HepG2 (cell line): ENCODE measurements around the gene ATP6V0D1. TPM values are rescaled to one million over a fixed set of nuclear protein-coding genes. Genes with fewer than 3 reads are reported as not detected.

Source experiments
- ASH2L ChIP-seq: fragments of 300-600, 200-600 bp; sonication (generic); IDR thresholded peaks from 2 replicates; pipeline ENCODE4 v1.7.0; 2017; ENCODE audit warnings: low read depth, mild to moderate bottlenecking, moderate library complexity, mixed read lengths, low read length; ENCODE audit not compliant: insufficient read length
- ATF4 ChIP-seq, 2 experiments: fragments of 450-650 bp in 1 of 2; sonication (generic) in 1 of 2; formaldehyde crosslinking; IDR thresholded peaks; 2 replicates each; pipeline versions ENCODE4 v1.5.0 to v1.8.0; 2020 to 2022; ENCODE audit warnings: mild to moderate bottlenecking in 1 of 2, missing genetic modification reagents in 1 of 2
- EEA1 ChIP-seq: sonication (generic); formaldehyde crosslinking; IDR thresholded peaks from 2 replicates; pipeline ENCODE4 v1.5.1; 2020; ENCODE audit warnings: mild to moderate bottlenecking, missing genetic modification reagents, borderline replicate concordance
- FOXM1 ChIP-seq: sonication (generic); formaldehyde crosslinking; IDR thresholded peaks from 2 replicates; pipeline ENCODE4 v1.5.0; 2020; ENCODE audit warnings: missing genetic modification reagents
- FOXO4 ChIP-seq: sonication (generic); formaldehyde crosslinking; conservative IDR thresholded peaks from 2 replicates; pipeline ENCODE4 v1.8.1; 2023; ENCODE audit warnings: missing genetic modification reagents
- HHEX ChIP-seq: IDR thresholded peaks from 2 replicates; pipeline ENCODE4 v1.6.1; 2016; ENCODE audit warnings: control low read depth
- JUND ChIP-seq: sonication (generic); formaldehyde crosslinking; IDR thresholded peaks from 2 replicates; pipeline ENCODE4 v1.8.0; 2022; ENCODE audit warnings: mild to moderate bottlenecking, missing genetic modification reagents
- KAT8 ChIP-seq: IDR thresholded peaks from 2 replicates; pipeline ENCODE4 v1.6.1; 2016; ENCODE audit warnings: missing genetic modification reagents, missing compliant biosample characterization
- NCOR1 ChIP-seq: fragments of 200-600 bp; sonication (generic); IDR thresholded peaks from 2 replicates; pipeline ENCODE4 v1.7.0; 2017; ENCODE audit warnings: antibody characterized with exemption, low read length, borderline replicate concordance
- PHF5A ChIP-seq: IDR thresholded peaks from one replicate; pipeline ENCODE4 v1.6.1; 2018; ENCODE audit warnings: low read depth, missing genetic modification reagents; ENCODE audit not compliant: unreplicated experiment
- TIGD3 ChIP-seq: sonication (generic); formaldehyde crosslinking; IDR thresholded peaks from 2 replicates; pipeline ENCODE4 v1.5.1; 2020; ENCODE audit warnings: mild to moderate bottlenecking, missing genetic modification reagents, borderline replicate concordance
- ZFP1 ChIP-seq: IDR thresholded peaks from 2 replicates; pipeline ENCODE4 v1.6.1; 2016
- ZNF460 ChIP-seq: sonication (generic); formaldehyde crosslinking; IDR thresholded peaks from 2 replicates; pipeline ENCODE4 v1.5.1; 2020; ENCODE audit warnings: missing genetic modification reagents, mild to moderate bottlenecking, borderline replicate concordance
- ZNF589 ChIP-seq: sonication (generic); formaldehyde crosslinking; conservative IDR thresholded peaks from 2 replicates; pipeline ENCODE4 v1.8.0; 2022; ENCODE audit warnings: mild to moderate bottlenecking, moderate library complexity, missing genetic modification reagents
- ZNF607 ChIP-seq: sonication (generic); formaldehyde crosslinking; IDR thresholded peaks from 2 replicates; pipeline ENCODE4 v1.5.1; 2020; ENCODE audit warnings: missing genetic modification reagents, mild to moderate bottlenecking, borderline replicate concordance
- ZNF687 ChIP-seq: sonication (generic); formaldehyde crosslinking; IDR thresholded peaks from 2 replicates; pipeline ENCODE4 v1.5.1; 2020; ENCODE audit warnings: mild to moderate bottlenecking, missing genetic modification reagents, moderate library complexity
- polyA plus RNA-seq, 8 experiments: library from polyadenylated mRNA; depleted of rRNA in 3 of 8; stranded (reverse) in 7 of 8; unstranded in 1 of 8; fragments of >200 nt; fragmentation: Illumina TruSeq in 4 of 8; extraction: Trizol in 4 of 8; gene quantifications; 2 replicates each; pipeline versions ENCODE4 v1.2.1 to v1.2.3, GENCODE V29; 2011 to 2016; ENCODE audit warnings: low read depth in 4 of 8, missing spikeins in 1 of 8, mixed read lengths in 1 of 8; ENCODE audit not compliant: insufficient read depth in 1 of 8
- total RNA-seq, 5 experiments: library from RNA; depleted of rRNA; stranded (reverse); fragments of >200 nt; fragmentation: Illumina TruSeq; extraction: Trizol; gene quantifications; 2 replicates each; pipeline ENCODE4 v1.2.3, GENCODE V29; 2016; ENCODE audit warnings: low read depth in 1 of 5

ATP6V0D1 gene
- total and polyA plus RNA-seq, 2 of the 13 experiments (the other 11 are each of a cell fraction or from before 2014, with no cell fraction given), result 51.1 to 61.3 TPM

GRCh38 chr16:67477960-67478554 is 2.9 kb downstream of the ATP6V0D1 start (continued):
- TF ChIP-seq ZNF687 (CRISPR knock-in tag) (no peak), ASH2L (no peak), FOXM1 (CRISPR knock-in tag) (no peak), ATF4 (CRISPR knock-in tag; IDR thresholded peaks at IDR 0.05) (no peak), FOXO4 (0 out of 2 replicates have a peak, but pooled peaks have one; percentile 42), EEA1 (CRISPR knock-in tag) (no peak), PHF5A (CRISPR knock-in tag) (no peak), HHEX (CRISPR knock-in tag) (0 out of 2 replicates have a peak, but pooled peaks have one; percentile 25), ZNF460 (CRISPR knock-in tag) (peak; percentile 91), TIGD3 (CRISPR knock-in tag) (no peak), ZFP1 (CRISPR knock-in tag) (no peak), KAT8 (CRISPR knock-in tag) (no peak), NCOR1 (peak; percentile 36; the same call in 1 of the 2 replicates), JUND (CRISPR knock-in tag) (no peak), ZNF589 (CRISPR knock-in tag) (no peak), ZNF607 (CRISPR knock-in tag) (no peak)
